Epidermal melanocyte (primary cell): ENCODE measurements around the gene FOXN3.
"Not testable (repeated sequence)": the region's sequence is repeated elsewhere in the genome, so short reads cannot be mapped to it uniquely, and the experiment has no call there.

ENCODE experiments used
- DNase-seq: peaks from one replicate; pipeline ENCODE4 v3.0.0; 2011; ENCODE audit warnings: low spot score; ENCODE audit not compliant: insufficient read length

FOXN3 gene

GRCh38 chr14:89254166-89254909, 162.7 kb downstream of the FOXN3 start:
- no peak for DNase-seq

- DNase-seq, result no peak
Measured at GRCh38 chr14:89252887-89253532, 164.0 kb downstream of the FOXN3 start.

GRCh38 chr14:89251061-89251460, 166.0 kb downstream of the FOXN3 start:
- DNase-seq, result no peak

- not testable (repeated sequence) for DNase-seq
Measured at GRCh38 chr14:89250655-89250975, 166.4 kb downstream of the FOXN3 start.

- DNase-seq, result no peak
Measured at GRCh38 chr14:89249972-89250654, 166.9 kb downstream of the FOXN3 start.

- no peak for DNase-seq
Measured at GRCh38 chr14:89249065-89249695, 167.9 kb downstream of the FOXN3 start.

- no peak for DNase-seq
Measured at GRCh38 chr14:89248411-89249064, 168.5 kb downstream of the FOXN3 start.

- DNase-seq, result no peak
Measured at GRCh38 chr14:89247457-89248122, 169.4 kb downstream of the FOXN3 start.

- no peak for DNase-seq
Measured at GRCh38 chr14:89246290-89246689, 170.7 kb downstream of the FOXN3 start.

GRCh38 chr14:89245802-89246201, 171.2 kb downstream of the FOXN3 start:
- DNase-seq, result no peak

GRCh38 chr14:89244720-89245119, 172.3 kb downstream of the FOXN3 start:
- DNase-seq, result no peak

- no peak for DNase-seq
Measured at GRCh38 chr14:89243741-89244140, 173.3 kb downstream of the FOXN3 start.

GRCh38 chr14:89243286-89243685, 173.7 kb downstream of the FOXN3 start:
- peak; percentile 57 for DNase-seq

GRCh38 chr14:89242652-89243279, 174.3 kb downstream of the FOXN3 start:
- no peak for DNase-seq

- DNase-seq, result no peak
Measured at GRCh38 chr14:89241934-89242651, 174.9 kb downstream of the FOXN3 start.

GRCh38 chr14:89241257-89241656, 175.8 kb downstream of the FOXN3 start:
- DNase-seq, result no peak

GRCh38 chr14:89240414-89240813, 176.6 kb downstream of the FOXN3 start:
- DNase-seq, result no peak

- DNase-seq, result no peak
Measured at GRCh38 chr14:89239023-89239422, 178.0 kb downstream of the FOXN3 start.

GRCh38 chr14:89237921-89238529, 179.0 kb downstream of the FOXN3 start:
- no peak for DNase-seq
